ENCODE measurements around the gene LRP1B. TPM values are rescaled to one million over a fixed set of nuclear protein-coding genes. Genes with fewer than 3 reads are reported as not detected.

The LRP1B gene
- total RNA-seq, 1 donor from 2014 or later, result 8.8 TPM

GRCh38 chr2:140269000-140269399 lies 1861.8 kb downstream of the LRP1B start:
- no peaks in the 10 kb centered on the region for H3K9me3 ChIP-seq
- no peaks in the 10 kb centered on the region for H3K4me1 ChIP-seq
- no peaks in the 10 kb centered on the region for H3K27me3 ChIP-seq
- H3K4me3 ChIP-seq, result no peak overlapping the region
- no peak overlapping the region for H3K27ac ChIP-seq
- intact Hi-C loops (cut with DNase I), result no loop called here
- TF ChIP-seq POLR2A (IDR thresholded peaks at IDR 0.05) (no peak), POLR2AphosphoS5 (IDR thresholded peaks at IDR 0.05; ENCODE audit: insufficient read depth in 1 of 2, low read depth in 1 of 2) (no peak), CTCF (IDR thresholded peaks at IDR 0.05) (no peak)
- DNase-seq (ENCODE audit: extremely low spot score in 2 of 2), result no peak
- no peaks in the 10 kb centered on the region for H3K36me3 ChIP-seq

GRCh38 chr2:140262908-140263307 lies 1867.9 kb downstream of the LRP1B start:
- Histone ChIP-seq H3K27ac (no peak overlapping the region), H3K27me3 (no peaks in the 10 kb centered on the region), H3K4me3 (no peak overlapping the region), H3K36me3 (no peaks in the 10 kb centered on the region), H3K4me1 (no peaks in the 10 kb centered on the region), H3K9me3 (no peaks in the 10 kb centered on the region)
- TF ChIP-seq POLR2AphosphoS5 (IDR thresholded peaks at IDR 0.05; ENCODE audit: insufficient read depth in 1 of 2, low read depth in 1 of 2) (no peak), POLR2A (IDR thresholded peaks at IDR 0.05) (no peak), CTCF (IDR thresholded peaks at IDR 0.05) (no peak)
- no peak for DNase-seq (ENCODE audit: extremely low spot score in 2 of 2)
- intact Hi-C loops (cut with DNase I), result no loop called here

GRCh38 chr2:140257692-140258300 lies 1873.0 kb downstream of the LRP1B start:
- no peak for TF ChIP-seq POLR2A (IDR thresholded peaks at IDR 0.05)
- no peak for TF ChIP-seq POLR2AphosphoS5 (IDR thresholded peaks at IDR 0.05; ENCODE audit: insufficient read depth in 1 of 2, low read depth in 1 of 2)
- TF ChIP-seq CTCF (IDR thresholded peaks at IDR 0.05), result no peak
- H3K9me3 ChIP-seq, result no peaks in the 10 kb centered on the region
- H3K27ac ChIP-seq, result no peak overlapping the region
- no peaks in the 10 kb centered on the region for H3K27me3 ChIP-seq
- no peak overlapping the region for H3K4me3 ChIP-seq
- no peaks in the 10 kb centered on the region for H3K36me3 ChIP-seq
- DNase-seq (ENCODE audit: extremely low spot score in 2 of 2), result no peak
- intact Hi-C loops (cut with DNase I), result no loop called here
- H3K4me1 ChIP-seq, result no peaks in the 10 kb centered on the region

- Histone ChIP-seq H3K36me3 (no peaks in the 10 kb centered on the region), H3K27me3 (no peaks in the 10 kb centered on the region), H3K9me3 (no peaks in the 10 kb centered on the region), H3K4me1 (no peaks in the 10 kb centered on the region), H3K27ac (no peak overlapping the region), H3K4me3 (no peak overlapping the region)
- no peak for DNase-seq (ENCODE audit: extremely low spot score in 2 of 2)
- intact Hi-C loops (cut with DNase I), result no loop called here
- no peak for TF ChIP-seq CTCF (IDR thresholded peaks at IDR 0.05)
- TF ChIP-seq POLR2A (IDR thresholded peaks at IDR 0.05), result no peak
- no peak for TF ChIP-seq POLR2AphosphoS5 (IDR thresholded peaks at IDR 0.05; ENCODE audit: insufficient read depth in 1 of 2, low read depth in 1 of 2)
These were observed 1874.7 kb downstream of the LRP1B start for GRCh38 chr2:140256080-140256479.

- H3K36me3 ChIP-seq, result no peaks in the 10 kb centered on the region
- no peaks in the 10 kb centered on the region for H3K4me1 ChIP-seq
- H3K4me3 ChIP-seq, result no peak overlapping the region
- TF ChIP-seq POLR2AphosphoS5 (IDR thresholded peaks at IDR 0.05; ENCODE audit: insufficient read depth in 1 of 2, low read depth in 1 of 2) (no peak), CTCF (IDR thresholded peaks at IDR 0.05) (no peak), POLR2A (IDR thresholded peaks at IDR 0.05) (no peak)
- no peak overlapping the region for H3K27ac ChIP-seq
- no peak for DNase-seq (ENCODE audit: extremely low spot score in 2 of 2)
- no peaks in the 10 kb centered on the region for H3K9me3 ChIP-seq
- H3K27me3 ChIP-seq, result no peaks in the 10 kb centered on the region
- intact Hi-C loops (cut with DNase I), result no loop called here
These were observed 1881.0 kb downstream of the LRP1B start for GRCh38 chr2:140249821-140250220.

Data from vagina (tissue), 2 donors.